SK-N-SH treated with all-trans-retinoic acid at 6 μM for 48 hours (cell line): ENCODE measurements around the gene GRIA1.

Experiments used
- ATAC-seq: fragments of 200-7000 bp; cut with Tn5 transposase; 3 replicates; pipeline ENCODE4 v1.9.1; 2020; ENCODE audit warnings: mild to moderate bottlenecking, moderate library complexity
- ARNTL ChIP-seq: fragments of 450-650 bp; formaldehyde crosslinking; IDR thresholded peaks from 2 replicates; pipeline ENCODE4 v1.5.0; 2020; ENCODE audit warnings: low read depth, mild to moderate bottlenecking, moderate library complexity, borderline replicate concordance
- BACH2 ChIP-seq: fragments of 250-450 bp; sonication (Bioruptor Pico); IDR thresholded peaks from 2 replicates; pipeline ENCODE4 v1.9.0; 2021; ENCODE audit warnings: mild to moderate bottlenecking, borderline replicate concordance
- CSDC2 ChIP-seq: fragments of 250-450 bp; sonication (Bioruptor Pico); IDR thresholded peaks from 2 replicates; pipeline ENCODE4 v1.5.0; 2020; ENCODE audit warnings: mild to moderate bottlenecking, moderate library complexity
- CSRNP3 ChIP-seq: fragments of 250-450 bp; sonication (Bioruptor Pico); IDR thresholded peaks from 2 replicates; pipeline ENCODE4 v1.5.1; 2021; ENCODE audit warnings: mild to moderate bottlenecking, moderate library complexity
- ESRRG ChIP-seq: fragments of 250-450 bp; sonication (Bioruptor Pico); IDR thresholded peaks from 2 replicates; pipeline ENCODE4 v1.6.1; 2021; ENCODE audit warnings: mild to moderate bottlenecking
- GLIS3 ChIP-seq: fragments of 250-450 bp; sonication (Bioruptor Pico); IDR thresholded peaks from 2 replicates; pipeline ENCODE4 v1.5.0; 2020; ENCODE audit warnings: mild to moderate bottlenecking, moderate library complexity
- ISL1 ChIP-seq: fragments of 250-450 bp; sonication (Bioruptor Pico); IDR thresholded peaks from 2 replicates; pipeline ENCODE4 v2.1.2; 2022; ENCODE audit warnings: mild to moderate bottlenecking, moderate library complexity
- OSR1 ChIP-seq: fragments of 250-450 bp; sonication (Bioruptor Pico); IDR thresholded peaks from 2 replicates; pipeline ENCODE4 v1.8.0; 2022; ENCODE audit warnings: moderate library complexity, mild to moderate bottlenecking, inconsistent platforms
- PATZ1 ChIP-seq: fragments of 250-450 bp; sonication (Bioruptor Pico); IDR thresholded peaks from 2 replicates; pipeline ENCODE4 v1.8.0; 2020; ENCODE audit warnings: mild to moderate bottlenecking, moderate library complexity, borderline replicate concordance
- POU6F1 ChIP-seq: fragments of 250-450 bp; sonication (Bioruptor Pico); IDR thresholded peaks from 2 replicates; pipeline ENCODE4 v1.8.0; 2021; ENCODE audit warnings: low read depth, mild to moderate bottlenecking, moderate library complexity, borderline replicate concordance
- PPARA ChIP-seq: fragments of 250-450 bp; sonication (Bioruptor Pico); IDR thresholded peaks from 2 replicates; pipeline ENCODE4 v1.5.0; 2020; ENCODE audit warnings: mild to moderate bottlenecking, borderline replicate concordance
- RARB ChIP-seq: fragments of 250-450 bp; sonication (Bioruptor Pico); IDR thresholded peaks from 2 replicates; pipeline ENCODE4 v1.8.0; 2021; ENCODE audit warnings: mild to moderate bottlenecking, moderate library complexity
- SNAI2 ChIP-seq: fragments of 250-450 bp; sonication (Bioruptor Pico); IDR thresholded peaks from 2 replicates; pipeline ENCODE4 v1.5.0; 2020; ENCODE audit warnings: mild to moderate bottlenecking, moderate library complexity
- TCF4 ChIP-seq: fragments of 250-450 bp; sonication (Bioruptor Pico); IDR thresholded peaks from 2 replicates; pipeline ENCODE4 v1.8.0; 2021; ENCODE audit warnings: mild to moderate bottlenecking, moderate library complexity, borderline replicate concordance
- TOX ChIP-seq: fragments of 250-450 bp; sonication (Bioruptor Pico); IDR thresholded peaks from 2 replicates; pipeline ENCODE4 v1.8.0; 2021; ENCODE audit warnings: mild to moderate bottlenecking, moderate library complexity, borderline replicate concordance
- ZC3H10 ChIP-seq: fragments of 250-450 bp; sonication (Bioruptor Pico); IDR thresholded peaks from 2 replicates; pipeline ENCODE4 v1.5.1; 2021; ENCODE audit warnings: mild to moderate bottlenecking, moderate library complexity
- ZFP3 ChIP-seq: fragments of 250-450 bp; sonication (Bioruptor Pico); IDR thresholded peaks from 2 replicates; pipeline ENCODE4 v1.5.0; 2020; ENCODE audit warnings: mild to moderate bottlenecking, moderate library complexity
- ZNF565 ChIP-seq: fragments of 450-650 bp; formaldehyde crosslinking; conservative IDR thresholded peaks from 2 replicates; pipeline ENCODE4 v1.5.0; 2020; ENCODE audit warnings: low read depth, mild to moderate bottlenecking, moderate library complexity
- ZNF70 ChIP-seq: fragments of 450-650 bp; formaldehyde crosslinking; IDR thresholded peaks from 2 replicates; pipeline ENCODE4 v1.5.0; 2020; ENCODE audit warnings: mild to moderate bottlenecking, moderate library complexity
- ZNF8 ChIP-seq: fragments of 450-650 bp; formaldehyde crosslinking; IDR thresholded peaks from 2 replicates; pipeline ENCODE4 v1.5.0; 2020; ENCODE audit warnings: mild to moderate bottlenecking, moderate library complexity

GRIA1 gene

GRCh38 chr5:153491038-153491744 is 721 bp downstream of the GRIA1 start:
- ATAC-seq: no peak
- TF ChIP-seq CSRNP3 (CRISPR knock-in tag) (no peak), ZNF70 (no peak), ESRRG (CRISPR knock-in tag) (no peak)

- no peak for TF ChIP-seq GLIS3 (CRISPR knock-in tag)
- no peak for TF ChIP-seq CSDC2 (CRISPR knock-in tag)
- TF ChIP-seq, all 23 proteins: peak for 0
- ATAC-seq: no peak
Observed at GRCh38 chr5:153491856-153492255, 1.4 kb downstream of the GRIA1 start.

- TF ChIP-seq TOX (CRISPR knock-in tag): no peak
- no peak for TF ChIP-seq POU6F1 (CRISPR knock-in tag)
- TF ChIP-seq GLIS3 (CRISPR knock-in tag): no peak
- TF ChIP-seq OSR1 (CRISPR knock-in tag): no peak
- no peak for TF ChIP-seq ESRRG (CRISPR knock-in tag)
- TF ChIP-seq ZNF8 (CRISPR knock-in tag): no peak
- no peak for TF ChIP-seq ZNF565 (CRISPR knock-in tag)
- no peak for TF ChIP-seq TCF4 (CRISPR knock-in tag)
- ATAC-seq: peak; percentile 87
Observed at GRCh38 chr5:153496835-153497234, 6.4 kb downstream of the GRIA1 start.

- TF ChIP-seq ARNTL (CRISPR knock-in tag) (no peak), ZNF565 (CRISPR knock-in tag) (no peak), GLIS3 (CRISPR knock-in tag) (no peak), ZNF70 (no peak), ISL1 (CRISPR knock-in tag) (no peak), PPARA (CRISPR knock-in tag) (no peak)
- no peak for ATAC-seq
Observed at GRCh38 chr5:153498516-153498915, 8.0 kb downstream of the GRIA1 start.

GRCh38 chr5:153500178-153500577 is 9.7 kb downstream of the GRIA1 start:
- no peak for ATAC-seq
- TF ChIP-seq RARB (CRISPR knock-in tag): no peak
- no peak for TF ChIP-seq BACH2 (CRISPR knock-in tag)
- no peak for TF ChIP-seq ZFP3
- TF ChIP-seq TOX (CRISPR knock-in tag): no peak
- TF ChIP-seq ESRRG (CRISPR knock-in tag): no peak

GRCh38 chr5:153504726-153505125 is 14.3 kb downstream of the GRIA1 start:
- ATAC-seq: no peak
- TF ChIP-seq BACH2 (CRISPR knock-in tag): no peak
- no peak for TF ChIP-seq PPARA (CRISPR knock-in tag)
- TF ChIP-seq ARNTL (CRISPR knock-in tag): no peak
- no peak for TF ChIP-seq OSR1 (CRISPR knock-in tag)
- no peak for TF ChIP-seq SNAI2 (CRISPR knock-in tag)
- no peak for TF ChIP-seq ZNF70
- TF ChIP-seq ISL1 (CRISPR knock-in tag): no peak
- TF ChIP-seq PATZ1: no peak
- no peak for TF ChIP-seq ZC3H10 (CRISPR knock-in tag)
